Fibroblast of skin of right quadriceps (primary cell): ENCODE results near the gene PPP1R13B.
"Not testable (repeated sequence)": the region's sequence is repeated elsewhere in the genome, so short reads cannot be mapped to it uniquely, and the experiment has no call there.

Source experiments
- DNase-seq: peaks from one replicate; pipeline ENCODE4 v3.0.0-alpha.2; 2013

Gene PPP1R13B

DNA sequence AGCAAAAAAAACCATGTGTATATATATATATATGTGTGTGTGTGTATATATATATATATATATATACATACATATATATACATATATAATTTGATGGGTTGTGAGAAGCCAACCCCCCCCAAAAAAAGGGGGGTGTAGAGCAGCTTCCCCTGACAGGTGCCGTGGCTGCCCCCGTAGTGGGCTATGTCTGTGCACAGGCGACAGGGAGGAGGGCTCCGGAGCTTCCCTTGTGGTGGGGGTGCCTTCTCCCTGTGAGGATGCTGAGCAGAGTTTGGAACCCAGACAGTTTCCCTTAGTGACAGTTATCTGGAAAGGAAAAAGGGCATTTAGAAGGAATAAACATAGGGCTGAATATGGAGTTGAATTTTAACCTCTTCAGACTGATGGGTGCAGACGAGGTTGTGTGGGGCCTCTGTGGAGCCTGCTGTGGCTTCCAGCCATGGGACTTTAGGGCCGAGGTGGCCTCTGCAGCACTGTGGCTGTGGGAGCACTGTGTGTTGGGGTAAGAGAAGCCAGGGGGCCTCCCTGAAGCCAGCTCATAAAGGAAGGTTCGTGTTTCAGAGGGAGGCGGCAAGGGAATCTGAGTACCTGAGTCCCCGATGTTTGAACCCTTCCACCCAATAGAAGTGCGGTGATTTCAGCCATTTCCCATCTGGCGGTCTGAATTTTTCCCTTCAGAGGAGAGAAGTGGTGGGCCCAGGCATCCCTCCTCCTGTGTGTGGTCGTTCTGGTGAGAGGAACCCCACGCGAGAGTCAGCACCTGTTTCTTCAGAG, 151.9 kb downstream of the PPP1R13B start:
- no peak for DNase-seq

- no peak for DNase-seq
Observed at GRCh38 chr14:103694572-103695026, 152.8 kb downstream of the PPP1R13B start.

DNA sequence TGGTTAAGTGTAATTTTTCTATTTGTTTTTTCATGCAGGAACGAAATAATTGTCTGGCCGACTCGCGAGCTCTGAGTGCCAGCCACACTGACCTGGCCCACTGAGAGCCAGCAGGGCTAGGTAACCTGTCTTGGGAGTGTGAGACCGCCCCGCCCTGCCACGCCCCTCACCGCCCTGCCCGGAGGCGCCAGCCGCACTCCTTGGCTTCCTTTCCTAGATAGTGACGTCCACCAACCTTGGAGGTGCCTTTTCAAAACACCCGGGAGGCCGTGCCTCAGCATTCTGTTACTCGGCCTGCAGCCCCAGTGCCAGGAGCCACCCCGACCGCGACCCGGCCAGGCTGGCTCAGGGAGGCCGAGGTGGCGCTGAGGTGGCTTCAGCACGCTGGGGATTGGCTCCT, 153.9 kb downstream of the PPP1R13B start:
- DNase-seq: no peak

- DNase-seq: no peak
Observed at GRCh38 chr14:103692871-103693270, 154.5 kb downstream of the PPP1R13B start.

DNA sequence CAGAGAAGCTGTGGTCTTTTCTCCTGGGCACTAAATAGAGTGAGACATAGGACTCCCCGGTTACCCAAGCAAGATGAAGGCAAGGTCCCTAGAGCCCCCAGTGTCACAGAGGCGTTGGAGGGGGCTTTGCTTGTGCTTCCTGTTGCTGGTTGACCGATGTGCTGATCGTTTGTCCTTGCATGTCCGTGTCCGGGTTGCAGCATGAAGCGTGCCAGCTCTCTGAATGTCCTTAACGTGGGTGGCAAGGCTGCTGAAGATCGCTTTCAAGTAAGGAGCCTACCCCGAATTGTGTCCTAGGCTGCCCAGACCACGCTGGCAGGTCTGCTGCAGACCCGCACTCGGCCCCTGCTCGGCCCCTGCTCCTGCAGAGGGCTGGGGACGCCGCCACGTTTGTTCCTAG, 155.2 kb downstream of the PPP1R13B start:
- DNase-seq: no peak

DNA sequence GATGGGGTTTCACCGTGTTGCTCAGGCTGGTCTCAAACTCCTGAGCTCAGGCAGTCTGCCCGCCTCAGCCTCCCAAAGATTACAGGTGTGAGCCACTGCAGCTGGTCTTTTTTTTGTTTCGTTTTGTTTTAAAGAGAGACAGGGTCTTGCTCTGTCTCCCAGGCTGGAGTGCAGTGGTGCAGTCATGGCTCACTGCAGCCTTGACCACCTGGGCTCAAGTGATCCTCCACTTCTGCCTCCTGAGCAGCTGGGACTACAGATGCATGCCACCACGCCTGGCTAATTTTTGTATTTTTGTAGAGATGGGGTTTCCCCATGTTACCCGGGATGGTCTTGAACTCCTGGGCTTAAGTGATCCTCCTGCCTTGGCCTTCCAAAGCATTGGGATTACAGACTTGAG, 155.7 kb downstream of the PPP1R13B start:
- DNase-seq: not testable (repeated sequence)

- no peak for DNase-seq
Observed at GRCh38 chr14:103690332-103690731, 157.0 kb downstream of the PPP1R13B start.

- DNase-seq: no peak
Observed at GRCh38 chr14:103688906-103689902, 158.2 kb downstream of the PPP1R13B start.

DNA sequence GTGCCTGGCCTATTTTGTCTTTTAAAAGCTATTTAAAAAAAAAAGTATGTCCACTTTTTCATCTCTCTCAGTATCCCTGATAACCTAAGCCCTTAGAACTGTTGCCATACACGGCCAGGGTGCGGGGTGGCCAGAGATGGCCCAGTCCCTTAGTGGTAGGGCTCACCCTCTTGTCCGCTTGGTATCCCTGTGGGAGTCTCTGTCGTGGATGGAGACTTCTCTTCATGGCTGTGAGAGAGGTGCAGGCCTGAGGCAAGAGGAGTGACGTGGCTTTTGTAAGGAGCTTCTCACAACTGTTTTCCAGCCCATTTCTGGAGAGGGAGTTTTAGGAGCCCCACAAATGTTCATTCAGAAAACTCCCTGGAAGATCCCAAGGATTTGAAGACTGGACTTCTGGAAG, 158.9 kb downstream of the PPP1R13B start:
- no peak for DNase-seq

- DNase-seq: no peak
Observed at GRCh38 chr14:103687712-103688111, 159.7 kb downstream of the PPP1R13B start.

GRCh38 chr14:103686831-103687485, 160.4 kb downstream of the PPP1R13B start:
- no peak for DNase-seq

- DNase-seq: no peak
Observed at GRCh38 chr14:103685276-103686211, 161.8 kb downstream of the PPP1R13B start.

- no peak for DNase-seq
Observed at GRCh38 chr14:103684871-103685270, 162.5 kb downstream of the PPP1R13B start.

DNA sequence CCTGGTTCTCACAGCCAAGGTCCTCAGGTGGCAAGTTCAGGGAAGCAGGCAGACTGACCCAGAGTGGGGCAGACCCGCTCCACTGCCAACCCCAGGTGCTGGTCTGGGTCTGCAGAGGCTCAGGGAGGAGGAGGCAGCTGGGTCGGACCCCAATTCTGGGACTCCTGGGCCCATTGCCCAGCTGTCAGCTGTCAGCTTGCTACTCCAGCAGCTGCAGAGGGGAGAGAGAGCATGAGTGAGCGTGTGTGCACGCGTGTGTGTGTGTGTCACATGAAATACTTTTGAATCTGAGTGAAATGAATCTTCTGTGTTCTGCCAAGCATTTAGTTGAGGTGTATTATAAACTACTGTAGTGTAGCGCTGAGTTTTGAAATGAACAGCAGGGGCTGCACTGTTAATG, 162.9 kb downstream of the PPP1R13B start:
- no peak for DNase-seq
